Stimulated activated CD4-positive, alpha-beta T cell treated with anti-CD3 and anti-CD28 coated beads, Interleukin-2, amount 100 ng/mL, for 48 hours (primary cell): ENCODE results near the gene INTS7.

ENCODE experiments used
- DNase-seq, 2 donors: peaks; one replicate each; pipeline ENCODE4 v3.0.0-alpha.2; 2020

The INTS7 gene

DNA sequence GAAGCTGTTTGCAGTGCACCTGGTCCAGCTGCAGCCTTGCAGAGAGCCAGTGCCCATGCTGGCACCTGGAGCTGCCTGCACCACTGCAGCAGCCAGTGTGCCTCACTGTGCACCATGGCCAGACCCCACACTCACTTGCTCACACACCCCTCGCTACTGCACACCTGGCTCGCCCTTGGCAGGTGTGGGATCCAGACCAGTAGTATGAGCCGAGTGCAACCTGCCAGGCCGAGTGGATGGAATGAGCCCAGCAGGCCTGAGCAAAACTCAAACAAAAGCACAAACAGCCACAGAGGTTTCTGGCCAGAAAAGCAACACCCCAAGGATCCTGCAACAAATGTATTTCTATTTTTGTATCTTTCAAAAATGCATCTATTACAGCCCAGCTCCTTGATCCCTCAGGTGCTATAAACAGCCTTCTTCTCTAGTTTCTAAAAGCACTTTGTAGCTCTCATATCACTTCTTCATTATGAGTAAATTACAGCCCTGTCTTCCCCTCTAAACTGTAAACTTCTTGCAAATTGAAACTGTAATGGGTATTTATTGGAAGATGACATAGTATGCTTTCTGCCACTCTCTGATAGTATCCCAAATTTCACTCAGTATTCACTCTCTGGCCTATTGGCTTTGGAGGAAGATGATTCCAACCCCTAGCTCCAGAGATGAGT, 132.6 kb downstream of the INTS7 start:
- DNase-seq: no peak

DNA sequence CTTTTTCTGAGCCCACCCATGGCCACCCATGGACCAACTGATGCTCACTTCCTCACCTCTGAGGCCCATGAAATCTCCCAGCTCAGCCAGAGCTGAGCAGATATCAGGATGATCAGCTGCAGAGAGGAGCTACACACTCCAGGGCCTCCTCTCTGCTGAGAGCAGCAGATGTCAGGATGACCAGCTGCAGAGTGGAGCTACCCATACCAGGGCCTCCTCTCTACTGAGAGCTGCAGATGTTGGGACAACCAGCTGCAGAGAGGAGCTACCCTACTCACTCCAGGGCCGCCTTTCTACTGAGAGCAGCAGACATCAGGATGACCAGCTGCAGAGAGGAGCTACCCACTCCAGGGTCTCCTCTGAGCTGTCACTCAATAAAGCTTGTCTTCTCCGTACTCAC, 133.4 kb downstream of the INTS7 start:
- no peak for DNase-seq

DNA sequence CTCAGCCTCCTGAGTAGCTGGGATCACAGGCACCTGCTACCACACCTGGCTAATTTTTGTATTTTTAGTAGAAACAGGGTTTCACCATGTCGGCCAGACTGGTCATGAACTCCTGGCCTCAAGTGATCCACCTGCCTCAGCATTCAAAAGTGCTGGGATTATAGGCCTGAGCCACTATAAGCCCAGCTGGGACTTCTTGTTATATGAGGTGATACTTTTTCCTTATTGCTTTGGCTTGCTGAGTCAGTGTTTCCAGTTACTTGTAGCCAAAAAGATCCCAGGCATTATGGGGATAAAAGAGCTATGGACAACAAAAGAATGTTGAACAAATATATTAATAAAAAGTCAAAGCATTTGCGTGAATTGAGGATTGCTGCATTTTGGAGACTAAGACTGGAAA, 134.9 kb downstream of the INTS7 start:
- DNase-seq: no peak

DNA sequence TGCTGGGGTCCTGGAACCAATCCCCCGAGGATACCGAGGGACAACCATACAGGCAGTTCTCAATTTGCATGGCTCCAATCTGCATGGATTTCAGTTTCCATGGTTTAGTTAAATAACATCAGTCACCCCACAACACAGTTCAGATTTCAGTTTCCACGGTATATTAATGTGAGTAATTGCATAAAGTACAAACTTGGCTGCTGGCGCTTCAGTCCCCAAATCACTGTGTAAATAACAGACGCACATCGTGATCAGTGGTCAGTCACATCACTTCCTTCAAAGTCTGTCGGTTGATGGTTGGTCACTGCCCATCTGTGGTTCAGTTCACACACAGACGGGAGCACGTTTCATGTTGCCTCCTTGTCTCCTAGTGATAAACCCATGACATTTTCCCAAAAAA, 138.4 kb downstream of the INTS7 start:
- no peak for DNase-seq

DNA sequence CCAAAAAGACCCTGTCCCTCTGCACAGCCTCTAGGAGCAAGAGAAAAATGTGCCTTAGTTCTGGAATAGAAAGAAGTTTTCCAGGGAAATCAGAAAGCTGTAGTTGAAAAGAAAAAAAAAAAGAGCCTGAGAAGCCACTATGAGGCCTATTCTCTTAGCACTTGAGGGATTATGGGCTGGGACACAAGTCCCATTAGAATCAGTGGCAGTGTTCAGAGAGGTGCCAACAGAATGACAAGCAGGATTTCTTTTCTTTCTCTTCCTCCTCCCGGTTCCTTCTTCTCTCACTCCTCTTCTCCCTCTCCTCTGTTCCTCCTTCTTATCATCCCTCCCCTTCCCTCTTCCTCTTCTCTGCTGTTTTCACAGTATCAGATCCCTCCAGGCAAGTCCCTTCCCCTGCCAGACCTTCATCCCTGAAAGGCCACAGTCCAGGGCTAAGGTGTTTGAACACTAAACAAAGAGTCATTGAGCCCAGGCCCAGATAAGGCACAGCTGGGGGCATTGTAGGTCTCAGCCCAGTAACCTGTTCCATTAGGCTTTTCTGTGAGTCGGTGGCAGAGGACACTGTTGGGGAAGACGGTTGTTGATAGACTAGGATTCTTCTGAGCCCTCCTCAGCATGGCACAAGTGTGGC, 140.1 kb downstream of the INTS7 start:
- no peak for DNase-seq

DNA sequence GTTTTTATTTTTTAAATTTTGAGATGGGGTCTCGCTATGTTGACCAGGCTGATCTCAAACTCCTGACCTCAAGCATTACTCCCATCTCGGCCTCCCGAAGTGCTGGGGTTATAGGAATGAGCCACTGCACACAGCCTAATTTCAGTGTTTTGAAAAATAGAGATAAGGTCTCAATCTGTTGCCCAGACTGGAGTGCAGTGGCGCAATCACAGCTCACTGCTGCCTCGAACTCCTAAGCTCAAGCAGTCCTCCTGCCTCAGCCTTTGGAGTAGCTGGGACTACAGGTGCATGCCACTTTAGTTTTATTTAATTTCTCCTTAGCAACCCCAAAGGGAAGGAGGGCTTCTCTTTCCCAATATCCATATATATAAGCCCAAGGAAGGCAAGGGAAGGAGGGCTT, 141.0 kb downstream of the INTS7 start:
- DNase-seq: no peak

DNA sequence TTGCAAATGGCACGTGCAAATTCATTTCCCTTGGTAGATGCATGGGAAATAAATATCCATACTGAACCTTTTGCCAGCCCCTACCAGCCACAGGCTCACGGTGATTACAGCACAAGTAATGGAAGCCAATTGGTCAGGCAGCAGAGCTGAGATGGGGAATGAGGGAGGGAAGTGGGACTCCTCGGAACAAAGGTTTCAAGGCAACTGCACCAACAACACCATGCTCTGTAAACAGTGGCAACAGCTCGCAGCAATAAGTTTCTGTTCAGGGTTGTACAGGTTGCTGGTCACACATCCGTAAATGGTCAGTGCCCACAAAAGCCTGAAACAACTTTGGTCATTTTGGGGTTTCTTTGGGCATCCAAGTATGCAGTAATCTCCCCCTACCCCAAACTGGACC, 142.1 kb downstream of the INTS7 start:
- DNase-seq: no peak

DNA sequence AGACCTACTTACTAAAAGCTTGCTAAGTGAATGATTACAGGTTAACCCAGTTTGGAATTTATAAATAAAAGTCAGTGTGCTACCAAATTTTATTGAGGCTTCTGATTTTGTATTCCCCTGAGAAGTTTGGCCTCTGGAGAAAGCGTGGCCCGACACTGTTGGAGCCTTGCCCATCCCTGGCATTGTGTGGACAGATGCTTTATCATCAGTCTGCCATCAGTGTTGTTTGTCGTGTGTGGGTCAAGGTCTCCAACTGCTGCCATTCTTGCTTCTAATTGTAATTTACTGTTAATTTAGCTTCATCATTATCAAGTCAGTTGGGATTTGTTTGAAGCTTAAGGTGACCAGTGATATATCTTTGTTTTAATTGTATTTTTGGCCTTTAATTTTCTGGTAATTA, 142.8 kb downstream of the INTS7 start:
- no peak for DNase-seq

DNA sequence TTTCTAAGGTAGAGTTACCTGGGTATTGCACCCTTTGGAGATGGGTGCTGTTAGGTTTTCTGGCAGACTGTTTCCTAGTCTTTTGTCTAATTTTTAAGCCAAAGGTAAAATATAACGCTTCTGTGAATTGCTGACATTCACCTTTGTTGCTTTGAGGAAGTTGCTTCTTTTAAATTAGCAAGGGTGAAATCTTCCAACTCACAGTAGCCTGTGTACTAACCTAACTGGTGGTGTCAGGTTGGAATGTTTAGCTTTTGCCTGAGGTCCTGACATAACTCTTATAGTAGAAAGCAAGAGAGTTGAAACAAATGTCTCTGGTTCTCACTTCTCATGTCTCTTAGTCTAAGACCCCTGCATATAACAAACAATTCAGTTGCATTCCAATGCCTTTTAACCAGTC, 143.6 kb downstream of the INTS7 start:
- no peak for DNase-seq
